NK-92 (cell line): ENCODE data around the gene IRX3.

Source experiments
- DNase-seq: peaks from one replicate; lab custom pipeline; 2025; ENCODE audit not compliant: unreplicated experiment; lab: John Stamatoyannopoulos, UW

Gene IRX3

GRCh38 chr16:54286366-54287130 lies at the start of gene IRX3:
IRX3 (minus strand) TSS chr16:54286787; CDS start chr16:54286050, 737 bp downstream.
- DNase-seq, result no peak

- no peak for DNase-seq
Observed at GRCh38 chr16:54335230-54335629, 48.6 kb upstream of the IRX3 start.

- no peak for DNase-seq
Observed at GRCh38 chr16:54334208-54334607, 47.6 kb upstream of the IRX3 start.

DNA sequence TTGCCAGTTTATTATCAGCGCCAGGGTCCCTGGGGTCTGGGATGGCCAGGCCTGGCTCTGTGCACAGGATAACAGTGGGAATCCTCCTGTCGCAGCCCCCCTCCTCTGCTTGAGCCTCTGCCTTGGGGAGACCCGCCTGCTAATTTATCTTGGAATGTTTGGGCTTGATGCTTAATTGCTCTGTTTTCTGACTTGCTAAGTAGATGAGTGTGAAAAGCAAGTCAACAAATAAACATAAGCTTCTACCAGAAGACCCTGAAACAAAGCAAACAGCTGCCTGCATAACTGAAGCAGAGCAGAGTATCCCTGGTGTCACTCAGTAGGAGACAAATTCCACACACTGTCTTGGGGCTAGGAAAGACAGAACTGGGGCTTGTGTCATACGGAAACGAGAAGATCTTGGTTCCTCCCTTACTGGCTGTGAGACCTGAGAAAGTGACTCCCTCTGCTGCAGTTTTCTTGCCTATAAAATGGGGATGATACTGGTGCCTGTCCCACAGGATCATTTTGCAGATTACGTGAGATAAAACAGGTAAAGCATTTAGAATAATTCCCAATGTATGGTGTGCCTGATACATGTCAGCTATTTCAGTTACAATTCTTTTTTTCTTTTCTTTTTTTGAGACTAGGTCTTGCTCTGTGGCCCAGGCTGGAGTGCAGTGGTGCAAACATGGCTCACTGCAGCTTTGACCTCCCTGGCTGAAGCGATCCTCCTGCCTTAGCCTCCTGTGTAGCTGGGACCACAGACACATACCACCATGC lies 44.8 kb upstream of the IRX3 start:
- no peak for DNase-seq

GRCh38 chr16:54327609-54328008 lies 41.0 kb upstream of the IRX3 start:
- no peak for DNase-seq

GRCh38 chr16:54326266-54326662 lies 39.7 kb upstream of the IRX3 start:
- DNase-seq, result no peak

DNA sequence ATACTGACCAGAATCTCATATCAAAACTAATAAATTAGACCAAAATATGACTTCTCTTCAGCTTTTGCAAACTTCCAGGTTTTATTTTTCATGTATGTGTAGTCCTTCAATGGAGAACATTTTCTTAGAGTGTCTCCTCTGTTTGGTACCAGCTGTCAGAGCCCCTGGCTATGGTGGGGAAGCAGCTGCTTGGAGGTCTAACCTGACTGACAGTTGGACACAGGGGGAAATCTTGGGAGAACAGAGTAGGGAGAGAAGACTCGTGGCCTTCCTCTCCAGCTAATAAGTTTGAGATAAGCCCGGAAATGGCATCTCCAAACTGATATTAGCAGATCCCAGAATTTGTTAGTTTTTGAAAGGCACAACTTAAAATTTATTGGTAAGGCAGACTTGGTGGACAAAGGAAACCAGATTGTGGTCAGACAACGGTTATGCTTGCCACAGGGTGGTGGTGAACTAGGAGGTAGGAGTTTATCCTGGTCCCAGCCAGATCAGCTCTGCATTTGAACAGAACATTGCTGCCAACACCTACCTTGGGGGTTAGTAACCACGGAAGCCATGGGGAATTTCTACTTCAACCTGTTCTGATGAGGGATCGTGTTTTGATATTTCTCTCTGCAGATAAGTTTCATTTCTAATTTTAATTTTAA lies 39.2 kb upstream of the IRX3 start:
- no peak for DNase-seq

DNA sequence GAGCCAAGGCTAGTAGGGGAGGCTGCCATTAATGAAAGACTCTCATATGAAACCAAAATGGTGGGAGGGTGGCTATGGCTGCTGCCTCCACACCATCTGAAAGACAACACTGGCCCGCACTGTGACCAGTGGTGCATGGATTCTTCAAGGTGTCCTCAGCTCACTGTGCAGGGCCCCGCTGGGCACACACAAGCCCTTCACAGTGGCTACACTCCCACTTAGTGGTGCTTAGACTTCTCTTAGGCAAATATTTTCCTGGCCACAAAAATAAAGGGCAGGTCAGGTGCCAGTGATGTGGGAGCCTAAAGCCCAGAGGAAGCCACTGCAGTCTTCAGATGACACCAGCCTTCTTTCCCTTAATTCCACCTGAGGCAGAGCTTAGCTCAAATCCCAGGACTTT lies 38.1 kb upstream of the IRX3 start:
- no peak for DNase-seq

DNA sequence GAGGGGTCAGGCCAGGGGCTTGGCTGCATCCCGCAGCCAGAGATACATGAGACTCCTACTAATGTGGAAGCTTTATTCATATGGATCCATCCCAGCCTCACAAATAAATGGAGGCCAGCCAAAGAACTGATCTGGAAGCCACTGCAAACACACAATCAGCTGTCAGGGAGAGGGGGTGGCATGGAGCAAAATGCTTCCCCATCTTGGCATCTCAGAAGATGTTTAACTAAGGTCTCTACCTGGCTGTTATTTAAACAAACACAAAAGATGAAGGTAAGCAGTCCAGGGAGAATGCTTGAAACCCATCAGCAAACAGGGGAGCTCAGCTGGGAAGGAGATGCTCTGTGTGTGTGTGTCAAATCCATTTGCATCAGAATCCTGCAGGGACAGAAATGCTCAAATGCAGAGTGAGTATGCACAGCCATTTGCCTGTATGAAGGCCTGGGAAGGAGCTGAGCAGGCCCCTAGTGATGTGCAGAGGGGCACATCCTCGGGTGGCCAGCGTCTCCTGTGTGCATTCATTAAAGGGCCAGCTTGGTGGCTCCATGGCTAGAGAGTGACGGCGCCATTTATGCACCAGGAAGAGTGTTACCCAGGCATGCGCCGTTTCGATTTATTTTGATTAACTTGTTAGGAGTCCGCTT lies 34.2 kb upstream of the IRX3 start:
- DNase-seq, result no peak

GRCh38 chr16:54318941-54319340 lies 32.4 kb upstream of the IRX3 start:
- DNase-seq, result no peak

DNA sequence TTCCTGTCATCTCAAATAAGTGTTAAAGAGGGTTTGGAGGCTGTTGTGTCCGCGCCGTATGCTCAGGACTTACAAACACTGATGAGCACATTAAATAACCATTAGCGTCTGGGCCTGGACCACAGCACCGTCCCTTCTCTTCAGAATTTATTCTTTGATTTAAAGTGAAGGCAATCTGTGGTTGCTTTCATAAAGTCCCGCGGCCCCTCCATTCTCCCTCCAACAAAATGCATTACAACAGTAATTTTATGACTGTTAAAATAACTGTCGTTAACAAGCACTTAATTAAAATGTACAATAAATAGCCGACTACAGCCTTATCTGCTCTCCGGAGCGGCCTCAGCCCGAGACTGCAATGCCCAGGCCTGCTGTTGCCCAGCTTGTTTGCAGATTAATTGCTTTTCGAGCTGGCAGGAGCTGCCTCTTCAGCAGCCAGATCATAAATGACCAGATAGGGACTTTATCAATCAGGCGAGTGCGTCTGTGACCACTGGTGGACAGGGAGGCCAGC lies 30.6 kb upstream of the IRX3 start:
- no peak for DNase-seq

DNA sequence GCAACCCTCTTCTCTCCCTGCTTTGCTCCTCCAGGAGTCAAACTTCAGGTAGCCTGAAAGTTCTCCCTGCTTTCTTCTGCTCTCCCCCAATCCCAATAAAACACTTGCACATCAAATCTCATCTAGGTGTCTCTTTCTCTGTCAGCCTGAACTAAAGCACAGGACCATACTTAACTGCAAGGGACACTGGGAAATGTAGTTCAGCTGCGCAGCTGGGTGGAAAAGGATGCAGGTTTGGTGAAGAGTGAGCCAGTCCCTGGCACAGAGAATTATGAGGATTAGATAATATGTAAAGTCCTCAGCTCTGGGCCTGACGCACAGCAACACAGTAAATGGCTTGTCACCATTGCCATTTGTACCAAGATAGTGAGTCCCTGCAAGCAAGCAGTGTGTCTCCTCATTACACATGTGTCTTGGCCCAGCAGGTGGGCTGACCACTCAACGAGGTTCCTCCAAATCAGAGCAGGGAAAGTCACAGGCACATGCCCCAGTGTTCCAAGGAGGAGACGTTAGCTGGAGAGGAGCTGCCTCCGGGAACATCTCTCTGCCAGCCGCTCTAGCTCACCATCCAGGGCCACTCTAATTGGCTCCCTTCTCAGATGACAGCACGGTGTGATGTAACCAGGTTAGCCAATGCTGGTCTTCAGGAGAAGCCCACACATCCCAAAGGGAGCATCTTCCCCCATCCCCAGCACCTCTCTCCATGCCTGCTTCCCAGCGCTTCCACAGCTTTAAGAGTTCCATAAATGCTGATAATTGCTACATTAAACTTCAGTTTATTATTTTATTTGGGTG lies 29.7 kb upstream of the IRX3 start:
- DNase-seq, result no peak

DNA sequence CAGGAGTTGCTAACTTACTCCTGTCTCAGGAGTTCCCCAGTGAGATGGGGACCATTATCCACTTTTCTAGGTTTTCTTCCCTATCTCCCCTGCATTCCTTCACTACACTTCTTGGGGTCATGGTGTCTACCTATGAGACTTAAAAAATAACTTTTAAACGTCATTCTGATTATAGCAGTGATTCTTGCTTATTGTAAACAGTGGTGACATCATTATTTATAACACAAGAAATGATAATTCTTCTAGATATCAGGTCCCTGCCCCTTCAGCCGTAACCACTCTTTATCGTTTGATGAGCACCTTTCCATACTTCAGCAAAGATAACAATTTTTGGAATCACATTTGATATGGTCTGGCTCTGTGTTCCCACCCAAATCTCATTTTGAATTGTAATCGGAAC lies 27.2 kb upstream of the IRX3 start:
- no peak for DNase-seq

GRCh38 chr16:54312502-54312991 lies 26.0 kb upstream of the IRX3 start:
- DNase-seq, result no peak

GRCh38 chr16:54309341-54309740 lies 22.8 kb upstream of the IRX3 start:
- no peak for DNase-seq

DNA sequence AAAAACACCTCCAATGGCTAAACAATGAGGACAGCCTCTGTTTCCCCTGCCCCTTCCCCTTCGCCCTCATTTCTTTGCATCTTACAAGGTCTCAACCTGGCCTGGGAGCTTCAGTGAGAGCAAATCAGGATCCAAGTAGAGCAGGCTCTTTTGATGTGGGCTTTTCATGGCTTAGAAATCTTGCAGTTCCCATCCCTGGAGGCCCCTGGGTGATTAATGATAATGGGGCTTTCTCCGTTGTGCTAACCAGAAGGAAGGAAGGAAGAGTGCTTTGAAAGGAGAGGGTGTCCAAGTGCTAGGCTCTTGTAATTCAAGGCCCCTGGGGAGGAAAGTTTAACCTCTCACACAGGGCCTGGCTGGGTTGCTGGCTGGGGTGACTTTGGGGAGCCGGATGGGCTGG lies 18.5 kb upstream of the IRX3 start:
- no peak for DNase-seq

GRCh38 chr16:54303613-54304012 lies 17.0 kb upstream of the IRX3 start:
- no peak for DNase-seq

- no peak for DNase-seq
Observed at GRCh38 chr16:54297154-54297553, 10.6 kb upstream of the IRX3 start.

- DNase-seq, result no peak
Observed at GRCh38 chr16:54296543-54296942, 10.0 kb upstream of the IRX3 start.
